ENCODE data around the gene LDLRAD1.
A peak's percentile ranks its signal among the peaks of the same experiment; 100 is the strongest.
"Not testable (repeated sequence)": the region's sequence is repeated elsewhere in the genome, so short reads cannot be mapped to it uniquely, and the experiment has no call there.

Gene LDLRAD1

GRCh38 chr1:53992085-53992874 lies 25.7 kb downstream of the LDLRAD1 start:
- DNase-seq = no peak

DNA sequence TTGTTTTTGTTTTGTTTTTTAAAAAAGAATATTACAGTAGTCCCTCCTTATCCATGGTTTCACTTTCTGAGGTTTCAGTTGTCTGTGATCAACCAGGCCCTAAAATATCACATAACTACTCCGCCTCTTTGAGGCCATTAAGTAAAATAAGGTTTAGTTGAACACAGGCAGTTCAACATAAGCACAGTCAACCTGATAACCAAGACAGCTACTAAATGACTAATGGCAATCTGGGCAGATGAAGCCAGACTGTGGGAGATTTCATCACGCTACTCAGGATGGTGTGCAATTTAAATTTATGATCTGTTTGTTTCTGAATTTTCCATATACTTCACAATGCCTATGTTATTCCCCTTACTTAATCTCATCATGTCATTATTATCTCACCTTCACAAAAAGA lies 30.1 kb downstream of the LDLRAD1 start:
- DNase-seq = no peak

DNA sequence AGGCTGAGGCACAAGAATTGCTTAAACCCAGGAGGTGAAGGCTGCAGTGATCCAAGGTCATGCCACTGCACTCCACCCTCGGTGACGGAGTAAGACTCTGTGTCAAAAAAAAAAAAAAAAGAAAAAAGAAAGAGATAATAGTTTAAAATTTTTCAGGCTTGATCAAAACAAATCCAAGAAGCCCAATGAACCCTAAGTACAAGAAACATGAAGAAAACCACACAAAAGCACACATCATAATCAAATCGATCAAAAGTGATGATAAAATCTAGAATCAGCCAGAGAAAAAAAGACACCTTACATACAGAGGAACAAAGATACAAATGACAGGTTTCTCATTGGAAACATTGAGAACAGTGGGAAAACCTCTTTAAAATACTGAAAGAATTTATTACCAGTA lies 31.5 kb downstream of the LDLRAD1 start:
- no peak for DNase-seq

GRCh38 chr1:53984726-53985125 lies 33.3 kb downstream of the LDLRAD1 start:
- no peak for DNase-seq

DNA sequence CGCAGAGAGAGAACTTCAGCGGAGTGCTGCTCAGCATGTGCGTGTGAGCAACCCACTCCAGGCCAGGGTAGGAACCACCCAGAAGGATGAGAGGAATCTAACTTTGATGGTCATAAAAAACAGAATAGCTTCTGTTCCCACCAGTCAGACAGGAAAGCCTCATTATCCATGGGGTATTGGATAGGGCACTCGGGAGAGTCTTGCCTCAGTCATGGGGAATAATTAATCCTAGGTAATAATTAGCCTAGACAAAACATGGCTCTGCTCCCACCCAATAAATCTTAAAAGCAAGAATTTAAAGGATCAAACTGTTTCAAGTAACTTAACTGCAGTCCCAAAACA lies 35.3 kb downstream of the LDLRAD1 start:
- no peak for DNase-seq

- no peak for DNase-seq
Measured at GRCh38 chr1:53982034-53982762, 35.8 kb downstream of the LDLRAD1 start.

DNA sequence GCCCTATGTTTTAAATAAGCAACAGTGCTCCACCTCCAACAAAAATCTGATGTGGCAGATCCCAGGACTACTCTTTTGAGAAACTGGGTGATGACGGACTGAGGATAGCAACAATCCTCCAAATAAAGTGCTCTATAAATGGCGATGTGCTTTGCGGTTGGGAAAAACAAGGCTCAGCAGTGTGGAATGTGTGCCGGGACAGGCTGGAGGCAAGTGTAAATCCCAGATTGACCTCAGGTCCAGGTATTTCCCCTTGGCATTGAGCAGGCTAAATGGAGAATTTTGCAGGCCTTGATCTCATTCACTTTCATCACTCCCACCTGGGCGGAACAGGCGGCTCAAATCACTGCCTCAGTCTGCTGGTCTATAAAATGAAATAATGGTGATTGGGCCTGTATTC lies 36.8 kb downstream of the LDLRAD1 start:
- DNase-seq = no peak

GRCh38 chr1:53979712-53980450 lies 38.1 kb downstream of the LDLRAD1 start:
- no peak for DNase-seq

DNA sequence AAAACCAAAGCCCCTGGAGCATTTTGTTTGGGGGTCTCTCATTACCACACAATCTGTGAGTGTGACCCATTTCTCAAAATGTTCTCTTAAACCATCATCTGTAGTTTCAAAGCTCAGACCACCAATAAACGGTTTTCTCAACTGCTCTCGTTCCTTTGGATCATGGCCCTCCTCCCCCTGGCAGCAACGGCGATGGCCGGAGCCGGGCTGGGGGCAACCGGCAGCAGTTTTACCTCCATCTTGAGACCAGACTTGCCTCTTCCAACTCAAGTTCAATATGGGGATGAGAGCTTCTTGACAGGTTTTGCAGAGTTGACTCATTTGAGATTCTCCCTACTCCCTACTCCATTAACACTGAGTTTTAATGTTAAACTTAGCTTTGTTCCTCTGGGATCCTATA lies 42.1 kb downstream of the LDLRAD1 start:
- DNase-seq = no peak

DNA sequence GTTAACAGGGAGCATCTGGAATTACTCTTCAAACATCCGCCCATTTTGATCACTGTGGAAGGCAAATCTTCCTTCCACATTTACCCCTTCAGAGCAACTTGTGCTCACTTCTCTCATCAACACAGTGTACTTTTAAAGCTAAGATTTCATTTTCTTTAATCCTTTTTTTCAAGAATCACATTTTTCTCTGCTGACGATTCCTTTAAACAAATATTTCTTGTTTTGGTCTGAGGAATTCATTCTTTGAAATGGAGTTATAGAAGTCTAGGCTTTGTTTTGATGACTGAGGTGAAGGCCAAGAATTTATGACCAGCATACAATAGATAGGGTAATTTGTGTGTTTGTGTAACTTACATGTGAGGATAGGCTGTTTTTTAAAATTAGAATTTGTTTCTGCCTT lies 46.3 kb downstream of the LDLRAD1 start:
- DNase-seq = no peak

GRCh38 chr1:53969323-53969722 lies 48.7 kb downstream of the LDLRAD1 start:
- not testable (repeated sequence) for DNase-seq

DNA sequence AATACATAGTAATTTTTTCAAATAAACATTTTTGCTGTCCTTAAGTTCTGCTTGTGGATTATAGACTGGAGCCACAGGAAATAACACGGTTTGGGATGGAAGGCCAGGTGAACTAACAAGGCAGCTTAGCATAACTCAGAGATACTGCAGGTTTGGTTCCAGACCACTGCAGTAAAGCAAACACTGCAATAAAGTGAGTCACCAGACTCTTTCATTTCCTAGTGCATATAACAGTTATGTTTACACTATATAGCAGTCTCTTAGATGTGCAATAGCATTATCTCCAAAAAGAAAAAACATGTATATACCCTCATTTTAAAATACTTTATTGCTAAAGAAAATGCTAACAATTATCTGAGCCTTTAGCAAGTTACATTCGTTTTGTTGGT lies 49.9 kb downstream of the LDLRAD1 start:
- peak; percentile 72 for DNase-seq

DNA sequence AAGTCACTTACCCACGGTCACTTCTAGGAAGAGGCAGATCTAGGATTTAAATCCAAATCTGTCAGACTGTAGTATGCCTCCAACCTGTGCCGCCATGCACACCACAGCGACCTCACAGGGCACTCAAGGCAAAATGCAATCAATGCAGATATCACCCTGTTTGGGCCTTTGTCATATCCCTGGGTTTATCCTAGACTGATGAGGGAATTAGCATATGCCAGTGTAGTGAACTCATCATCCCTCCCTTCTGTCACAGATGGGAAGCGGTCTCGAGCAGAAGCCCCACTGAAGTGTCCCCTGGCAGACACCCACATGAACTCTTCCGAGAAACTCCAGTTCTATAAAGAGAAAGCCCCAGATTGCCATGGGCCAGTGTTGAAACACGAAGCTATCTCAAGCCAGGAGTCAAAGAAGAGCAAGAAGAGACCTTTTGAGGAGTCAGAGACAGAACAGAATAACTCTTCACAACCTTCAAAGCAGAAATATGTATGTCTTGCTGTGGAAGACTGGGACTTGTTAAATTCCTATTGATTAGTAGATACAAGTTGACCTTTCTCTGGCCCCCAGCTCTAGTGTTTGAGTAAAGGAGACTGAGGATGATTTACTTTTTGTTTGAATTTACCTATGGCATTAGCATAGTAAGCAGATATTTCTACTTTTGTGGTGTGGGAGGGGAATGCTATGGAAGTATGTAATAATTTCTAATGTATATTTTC lies 50.4 kb downstream of the LDLRAD1 start:
- DNase-seq = peak; percentile 78

DNA sequence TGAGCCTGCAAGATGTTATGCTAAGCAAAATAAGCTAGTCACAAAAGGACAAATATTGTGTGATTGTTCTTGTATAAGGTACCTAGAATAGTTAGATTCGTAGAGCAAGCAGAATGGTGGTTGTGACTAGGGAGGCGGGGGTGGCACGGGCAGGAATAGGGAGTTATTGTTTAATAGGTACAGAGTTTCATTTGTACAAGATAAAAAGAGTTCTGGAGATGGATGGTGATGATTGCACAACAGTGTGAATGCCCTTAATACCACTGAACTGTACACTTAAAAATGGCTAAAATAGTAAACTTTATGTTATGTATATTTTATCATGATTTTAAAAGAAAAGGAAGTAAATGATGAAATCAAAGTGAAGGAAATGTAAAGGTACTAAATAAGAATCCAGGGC lies 51.2 kb downstream of the LDLRAD1 start:
- no peak for DNase-seq

GRCh38 chr1:53964109-53964508 lies 53.9 kb downstream of the LDLRAD1 start:
- no peak for DNase-seq

DNA sequence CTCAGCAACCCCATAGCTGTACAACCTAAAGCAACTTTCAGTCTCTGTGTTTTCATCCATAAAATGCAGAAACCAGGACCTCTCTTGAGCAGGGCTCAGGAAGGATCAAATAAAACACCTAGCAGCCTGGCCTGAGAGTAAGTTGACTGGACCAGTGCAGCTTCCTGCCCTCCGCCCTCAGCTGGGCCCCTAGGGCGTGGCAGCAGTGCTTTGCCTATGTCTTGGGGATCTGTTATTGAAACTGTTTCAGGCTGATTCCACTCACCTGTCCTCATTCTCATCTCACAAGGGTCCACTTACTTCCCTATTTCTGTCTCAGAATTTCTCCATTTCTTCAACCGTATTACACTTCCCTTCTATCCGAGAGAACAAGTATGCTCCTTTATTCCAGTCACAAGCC lies 54.5 kb downstream of the LDLRAD1 start:
- no peak for DNase-seq

GRCh38 chr1:53962395-53962794 lies 55.6 kb downstream of the LDLRAD1 start:
- no peak for DNase-seq

DNA sequence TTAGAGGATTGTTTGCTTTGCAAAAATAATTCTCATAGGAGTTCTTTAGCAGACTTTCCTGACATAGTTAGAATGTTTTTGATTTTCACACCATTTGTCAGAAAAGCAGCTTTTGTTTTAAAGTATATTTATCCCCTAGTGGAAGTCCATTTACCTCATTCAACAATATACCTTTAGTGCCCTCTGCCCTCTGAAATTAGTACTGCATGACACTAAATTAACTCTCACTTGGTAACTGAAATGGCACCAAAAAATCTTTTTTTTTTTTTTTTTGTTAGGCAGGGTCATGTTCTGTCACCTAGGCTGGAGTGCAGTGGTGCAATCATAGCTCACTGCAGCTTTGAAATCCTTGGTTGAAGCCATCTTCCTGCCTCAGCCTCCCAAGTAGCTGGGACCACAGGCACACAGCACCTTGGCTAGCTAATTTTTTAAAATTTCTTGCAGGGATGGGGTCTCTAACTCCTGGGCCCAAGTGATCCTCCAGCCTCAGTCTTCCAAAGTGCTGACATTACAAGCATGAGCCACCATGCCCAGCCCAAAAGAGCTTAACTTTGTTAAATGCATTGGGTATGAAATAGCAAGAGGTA lies 58.2 kb downstream of the LDLRAD1 start:
- no peak for DNase-seq
